Islet precursor cell (in vitro differentiated cells): ENCODE results near the gene KIAA0753.
"Not testable (repeated sequence)": the region's sequence is repeated elsewhere in the genome, so short reads cannot be mapped to it uniquely, and the experiment has no call there.

Experiments
- DNase-seq: peaks from one replicate; pipeline ENCODE4 v3.0.0-alpha.2; 2018

Gene KIAA0753

GRCh38 chr17:6668219-6668618, 27.7 kb upstream of the KIAA0753 start:
- DNase-seq = no peak

DNA sequence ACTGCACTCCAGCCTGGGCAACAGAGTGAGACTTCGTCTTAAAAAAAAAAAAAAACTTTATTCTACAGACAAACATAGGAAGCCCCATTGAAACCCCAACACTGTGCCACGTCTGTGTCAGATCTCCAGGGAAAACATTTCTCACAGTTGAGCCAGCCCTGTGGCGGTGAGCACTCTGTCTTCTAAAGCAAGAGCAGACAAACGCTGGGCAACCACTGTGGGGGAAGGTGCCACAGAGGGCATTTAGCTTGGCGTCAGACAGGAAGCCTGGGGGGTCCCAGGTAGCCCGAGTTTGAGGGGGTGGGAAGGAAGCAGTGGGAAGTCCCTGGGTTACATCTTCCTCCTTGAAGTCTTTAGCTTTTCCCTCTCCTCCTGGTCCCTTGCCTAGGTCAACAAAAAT, 27.0 kb upstream of the KIAA0753 start:
- peak; percentile 47 for DNase-seq

DNA sequence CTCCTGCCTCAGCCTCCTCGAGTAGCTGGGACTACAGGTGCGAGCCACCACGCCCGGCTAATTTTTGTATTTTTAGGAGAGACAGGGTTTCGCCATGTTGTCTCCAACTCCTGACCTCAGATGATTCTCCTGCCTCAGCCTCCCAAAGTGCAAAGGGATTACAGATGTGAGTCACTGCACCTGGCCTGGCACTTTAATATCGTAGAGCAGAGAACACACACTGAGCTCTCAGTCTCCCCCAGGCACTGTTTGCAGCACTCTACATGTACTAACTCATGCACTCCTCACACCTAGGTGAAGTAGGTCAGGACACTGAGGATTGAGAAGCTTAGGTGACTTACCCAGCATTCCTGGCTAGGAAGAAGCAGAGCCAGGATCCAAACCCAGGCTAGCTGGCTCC, 26.0 kb upstream of the KIAA0753 start:
- peak; percentile 52 for DNase-seq

DNA sequence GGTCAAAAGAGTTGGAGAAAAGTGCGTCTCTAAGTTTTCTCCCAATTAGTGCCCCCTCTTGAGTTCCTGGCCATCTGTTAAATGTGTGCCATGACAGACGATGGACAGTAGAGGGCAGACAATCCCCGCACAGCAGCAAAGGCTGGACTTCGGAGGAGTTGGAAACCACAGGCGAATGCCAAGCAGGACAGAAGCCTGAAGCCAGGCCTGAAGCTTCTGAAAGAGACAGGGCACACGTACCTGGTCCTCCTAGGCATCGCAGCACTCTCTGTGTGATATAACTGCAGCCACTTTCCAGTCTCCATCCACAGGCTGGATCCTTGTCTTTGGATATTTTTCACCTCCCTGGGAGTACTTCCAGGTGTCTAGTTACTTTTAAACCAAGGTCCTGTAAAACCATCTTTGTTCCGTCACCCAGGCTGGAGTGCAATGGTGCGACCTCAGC, 25.6 kb upstream of the KIAA0753 start:
- peak; percentile 94 for DNase-seq

GRCh38 chr17:6663200-6663599, 22.7 kb upstream of the KIAA0753 start:
- not testable (repeated sequence) for DNase-seq

DNA sequence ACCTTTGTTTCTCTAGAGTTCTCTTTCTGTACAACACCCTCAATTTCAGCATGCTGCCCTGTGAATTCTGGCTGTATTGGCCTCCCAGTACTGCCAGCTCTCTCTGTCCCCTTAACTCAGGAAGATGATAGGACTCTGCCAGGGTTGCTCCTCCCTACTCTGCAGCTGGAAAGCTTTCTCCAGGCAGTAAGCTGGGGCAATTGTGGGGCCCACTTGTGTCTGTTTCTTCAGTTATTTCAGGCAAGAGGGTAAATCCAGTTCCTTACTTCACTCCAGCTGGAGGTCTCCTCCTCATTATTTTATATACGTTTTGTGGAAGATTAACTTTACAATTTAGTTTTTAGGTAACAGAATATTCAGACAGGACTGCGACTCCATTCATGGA, 20.9 kb upstream of the KIAA0753 start:
- no peak for DNase-seq

DNA sequence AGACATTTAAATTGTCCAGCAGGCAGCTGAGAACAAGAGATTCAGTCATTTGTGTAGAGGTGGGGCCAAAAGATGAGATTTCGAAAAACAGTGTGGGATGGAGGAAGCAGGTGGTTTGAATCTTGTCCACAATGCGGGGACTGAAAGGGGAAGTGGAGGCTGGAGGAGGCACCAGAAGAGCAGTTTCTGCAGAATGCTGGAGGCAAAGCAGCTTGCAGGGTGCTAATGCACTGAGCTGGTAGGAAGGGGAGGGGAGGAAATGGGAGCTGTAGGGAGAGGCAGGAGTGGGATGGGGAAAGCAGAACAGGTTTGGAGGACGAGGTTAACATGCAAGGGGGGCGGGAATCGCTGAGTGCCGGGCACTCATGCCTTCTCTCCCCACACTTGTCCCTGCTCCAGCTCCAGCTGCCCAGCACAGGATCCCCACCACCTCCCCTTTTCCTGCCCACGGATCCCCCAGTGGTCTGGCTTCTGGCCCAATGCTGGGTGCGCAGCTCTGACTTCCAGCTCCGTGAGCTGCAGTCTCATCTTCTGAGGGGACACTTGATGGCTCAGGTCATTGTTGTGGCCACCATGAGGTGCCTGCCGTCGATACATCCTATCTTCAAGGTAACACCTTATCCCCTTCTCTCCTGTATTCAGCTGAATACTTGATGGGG, 20.4 kb upstream of the KIAA0753 start:
- DNase-seq = peak; percentile 44

DNA sequence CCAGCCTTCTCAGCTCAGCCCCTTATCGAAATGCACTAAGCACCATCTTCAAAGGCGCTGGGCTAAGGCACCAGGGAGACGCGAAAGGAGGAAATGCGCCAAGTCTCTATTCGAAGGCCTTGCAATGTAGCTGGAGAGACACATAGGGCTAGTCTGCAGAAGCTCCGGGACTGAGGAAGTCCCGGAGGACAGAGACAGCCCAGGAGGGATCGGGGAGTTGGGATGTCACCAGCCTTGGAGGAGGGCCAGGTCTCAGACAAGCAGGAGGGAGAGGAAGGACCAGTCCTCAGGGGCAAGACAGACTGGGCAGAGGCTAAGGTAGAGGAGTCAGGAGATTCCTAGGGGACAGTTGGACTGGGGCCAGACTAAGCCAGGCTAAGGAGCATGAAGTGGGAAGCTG, 19.6 kb upstream of the KIAA0753 start:
- DNase-seq = peak; percentile 53

GRCh38 chr17:6658411-6658810, 17.9 kb upstream of the KIAA0753 start:
- not testable (repeated sequence) for DNase-seq

- no peak for DNase-seq
Observed at GRCh38 chr17:6657633-6658287, 17.2 kb upstream of the KIAA0753 start.

DNA sequence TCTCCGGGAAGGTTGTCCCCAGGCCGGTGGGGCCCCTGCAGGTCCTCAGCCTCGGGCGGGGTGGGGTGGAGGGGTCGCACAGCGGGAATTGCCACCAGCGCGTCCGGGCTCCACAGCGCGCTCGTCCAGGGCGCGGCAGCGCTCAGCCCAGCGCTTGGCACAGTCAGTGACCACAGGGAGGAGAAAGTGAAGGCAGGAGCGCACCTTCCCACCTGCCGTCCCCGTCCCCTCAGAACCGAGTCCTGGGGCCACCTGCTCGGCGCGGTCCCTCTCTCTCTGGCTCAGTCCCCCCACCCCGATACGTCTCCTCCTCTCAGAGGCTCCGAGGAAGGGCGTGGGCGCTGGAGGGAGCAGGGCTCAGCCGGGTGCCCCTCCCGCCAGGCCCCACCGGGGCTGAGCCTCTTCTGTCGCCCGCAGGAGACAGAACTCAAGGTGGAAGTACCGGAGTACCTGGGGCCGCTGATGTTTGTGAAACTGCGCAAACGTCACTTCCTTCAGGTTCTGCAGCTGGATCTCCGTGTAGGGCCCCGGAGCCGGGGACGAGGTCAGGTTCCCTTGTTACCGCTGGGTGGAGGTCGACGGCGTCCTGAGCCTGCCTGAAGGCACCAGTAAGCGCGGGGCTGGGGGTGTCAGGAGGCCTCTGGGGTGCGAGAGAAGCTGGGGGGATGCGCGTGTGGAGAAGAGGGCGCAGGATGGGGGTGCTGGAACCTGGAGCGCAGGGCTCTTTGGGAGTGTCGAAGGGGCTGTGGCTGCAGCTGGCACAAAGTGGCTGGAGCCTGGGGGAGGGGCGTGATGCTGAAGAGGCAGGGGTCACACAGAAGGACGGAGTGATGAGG, 16.5 kb upstream of the KIAA0753 start:
- peak; percentile 75 for DNase-seq

DNA sequence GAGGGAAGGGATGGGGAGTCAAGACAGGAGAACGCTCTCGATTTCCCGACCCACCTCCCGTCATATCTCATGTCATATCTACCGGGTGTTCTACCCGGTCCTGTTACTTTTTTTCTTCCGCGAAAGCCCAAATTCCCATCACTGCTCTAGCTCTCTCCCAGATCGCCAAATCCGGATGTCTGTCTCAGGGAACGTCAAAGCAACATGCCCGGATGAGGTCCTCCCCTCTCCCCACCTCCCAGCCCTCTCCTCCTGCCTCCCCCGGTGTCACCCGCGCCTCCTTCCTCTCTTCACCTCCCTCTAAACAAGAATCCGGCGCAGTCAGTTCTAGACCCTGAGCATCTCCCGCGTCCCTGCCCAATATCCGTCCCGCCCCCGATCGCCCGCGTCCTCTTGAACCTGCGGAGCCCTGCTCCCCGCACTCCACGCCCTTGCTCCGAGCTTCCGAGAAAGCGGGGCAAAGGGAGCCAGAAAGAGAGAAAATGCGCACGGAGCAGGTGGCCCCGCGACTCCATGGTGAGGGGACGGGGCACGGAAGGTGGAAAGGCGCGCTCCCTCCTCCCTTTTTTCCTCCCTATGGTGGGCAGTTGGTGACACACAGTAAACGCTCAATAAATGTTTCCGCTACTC, 15.3 kb upstream of the KIAA0753 start:
- DNase-seq = not testable (repeated sequence)

DNA sequence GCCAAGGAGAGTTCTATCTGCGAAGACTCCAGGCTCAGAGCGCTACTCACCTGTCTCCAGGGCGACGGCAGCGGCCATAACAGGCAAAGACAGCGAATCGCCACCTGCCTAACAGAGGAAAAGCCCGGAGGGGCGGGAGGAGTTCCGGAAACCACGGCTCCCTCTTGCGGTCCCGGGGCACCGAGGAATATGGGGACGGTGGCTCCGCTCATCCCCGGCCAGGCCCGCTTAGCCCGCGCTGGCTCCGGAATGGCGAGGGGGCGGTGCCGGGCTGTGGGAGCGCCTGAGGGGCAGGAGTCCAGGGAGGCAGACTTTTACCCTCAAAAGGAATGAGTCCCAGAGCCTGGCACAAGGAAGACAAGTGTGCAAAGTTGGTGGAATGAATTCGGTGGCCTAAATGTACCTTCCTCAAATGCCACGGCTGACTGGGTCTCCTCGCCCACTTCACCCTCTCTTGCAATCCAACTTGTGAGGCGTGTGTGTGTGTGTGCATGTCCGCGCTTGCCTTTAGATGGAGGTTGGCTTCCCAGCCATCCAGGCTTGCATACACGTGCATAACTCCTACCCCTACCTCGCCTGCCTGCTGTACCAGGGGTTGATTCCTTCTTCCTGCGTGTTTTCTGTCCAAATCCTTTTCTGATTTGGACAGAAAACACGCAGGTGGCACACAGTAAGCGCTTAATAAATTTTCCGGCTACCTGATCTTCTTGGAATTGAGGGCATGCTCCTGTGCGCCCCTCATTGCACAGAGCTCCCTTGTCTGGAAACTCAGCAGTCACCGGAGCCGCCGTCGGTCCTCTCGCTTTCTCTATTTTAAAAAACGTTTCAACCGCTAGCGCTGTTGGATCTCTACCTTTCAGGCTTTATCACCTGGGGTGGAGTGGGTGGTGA, 14.6 kb upstream of the KIAA0753 start:
- DNase-seq = peak; percentile 82

DNA sequence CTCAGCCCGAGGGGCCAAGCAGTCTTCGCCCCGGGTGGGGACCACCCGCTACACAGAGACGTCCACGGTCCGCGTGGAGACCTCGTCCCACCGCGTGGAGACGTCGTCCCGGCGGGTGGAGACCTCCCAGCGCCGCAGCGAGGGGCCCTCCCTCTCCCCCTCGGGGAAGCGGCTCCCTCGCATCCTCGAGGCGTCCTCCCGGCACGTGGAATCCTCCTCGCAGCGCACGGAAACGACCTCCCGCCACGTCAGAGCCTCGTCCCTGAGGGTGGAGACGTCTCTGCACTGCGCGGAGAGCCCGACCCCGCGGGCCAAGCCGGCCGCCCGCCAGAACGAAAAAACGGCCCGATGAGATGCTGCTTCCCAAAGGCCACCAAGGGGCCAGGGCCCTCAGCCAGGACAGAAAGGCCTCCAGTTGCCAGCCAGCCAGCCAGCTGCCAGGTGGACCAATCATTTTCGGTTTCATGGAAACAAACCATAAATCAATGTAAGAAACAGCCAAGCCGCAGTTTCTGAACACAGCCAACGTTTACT, 11.5 kb upstream of the KIAA0753 start:
- DNase-seq = no peak

DNA sequence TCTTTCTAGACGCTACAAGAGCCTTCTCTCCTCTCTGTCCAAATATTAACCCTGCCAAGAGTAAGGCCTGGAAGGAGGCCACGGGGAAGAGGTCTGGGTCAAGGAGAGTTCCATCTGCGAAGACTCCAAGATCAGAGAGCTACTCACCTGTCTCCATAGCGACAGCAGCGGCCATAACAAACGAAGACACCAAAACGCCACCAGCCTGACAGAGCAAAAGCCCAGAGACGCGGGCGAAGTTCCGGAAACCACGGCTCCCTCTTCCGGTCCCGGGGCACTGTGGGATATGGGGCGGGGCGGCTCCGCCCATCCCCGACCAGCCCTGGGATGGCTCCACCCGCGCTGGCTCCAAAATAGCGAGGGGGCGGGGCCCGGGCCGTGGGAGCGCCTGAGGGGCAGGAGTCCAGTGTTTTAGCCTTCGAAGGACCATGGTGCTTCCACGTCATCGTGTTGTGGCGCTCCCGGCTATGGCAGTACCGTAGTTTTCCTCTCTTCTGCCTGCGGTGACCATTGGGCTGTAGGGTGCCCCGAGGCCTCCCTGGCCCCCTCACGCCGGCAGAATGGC, 10.9 kb upstream of the KIAA0753 start, which contains the start of the genes C17orf100 and MED31:
C17orf100 (plus strand) TSS at position 409 of the 565 bp plus-strand sequence; CDS start at position 561, 152 bp downstream.
MED31 (minus strand) TSS at position 252 of the 565 bp plus-strand sequence; CDS start at position 175, 77 bp downstream.
- peak; percentile 99 for DNase-seq

DNA sequence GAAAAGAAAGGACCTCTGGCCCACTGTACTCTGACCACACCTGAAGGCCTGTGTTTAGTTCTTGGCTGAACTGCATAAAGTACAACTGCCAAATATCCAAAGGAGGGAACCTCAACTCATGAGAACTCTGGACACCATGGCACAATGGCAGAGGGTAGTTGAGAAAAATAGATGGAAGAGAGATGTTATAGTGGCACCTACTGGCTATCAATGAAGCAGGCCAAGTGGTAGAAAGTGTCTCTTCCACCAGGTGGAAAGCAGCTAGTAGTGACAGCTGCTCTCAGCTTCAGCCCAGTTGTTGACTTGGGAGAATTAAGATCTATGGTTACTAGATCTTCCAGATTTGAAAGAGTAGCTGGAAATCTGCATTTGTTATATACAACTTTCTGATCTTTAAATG, 7.7 kb upstream of the KIAA0753 start:
- no peak for DNase-seq

DNA sequence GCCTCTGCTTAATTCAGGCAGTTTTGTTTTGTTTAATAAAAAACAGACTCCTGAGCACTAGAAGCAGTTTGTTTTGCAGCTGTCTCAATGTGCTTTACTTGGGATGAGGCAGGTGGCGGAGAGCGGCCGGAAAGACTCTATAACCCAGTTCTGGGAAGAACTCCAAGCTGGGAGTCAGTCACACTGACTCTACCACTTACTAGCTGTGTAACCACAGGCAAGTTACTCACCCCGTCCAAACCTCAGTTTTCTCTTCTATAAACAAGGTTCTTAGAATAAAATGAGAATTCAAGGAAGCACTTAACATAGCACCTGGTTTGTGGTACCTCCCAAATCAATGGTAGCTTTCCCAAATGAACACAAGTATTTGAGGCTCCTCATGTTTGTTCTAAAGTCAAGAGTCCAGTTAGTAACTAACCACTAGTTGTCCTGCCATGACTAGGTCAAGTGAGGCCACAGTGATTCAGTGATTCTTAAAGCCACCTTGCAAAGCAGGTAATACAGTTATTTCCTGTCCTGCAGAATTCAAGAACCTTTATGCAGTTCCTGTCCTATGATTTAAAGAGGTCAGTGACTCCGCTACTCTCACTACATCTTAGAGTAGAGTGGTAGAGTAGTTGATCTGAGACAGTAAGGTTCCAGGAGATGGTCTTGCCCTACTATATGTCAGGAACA, 3.1 kb upstream of the KIAA0753 start:
- DNase-seq = no peak

GRCh38 chr17:6642592-6642991, 2.1 kb upstream of the KIAA0753 start:
- DNase-seq = no peak

GRCh38 chr17:6641247-6641863, 844 bp upstream of the KIAA0753 start:
- no peak for DNase-seq
